Iris pigment epithelial cell (primary cell): ENCODE data around the gene LGALS3BP.
A peak's percentile ranks its signal among the peaks of the same experiment; 100 is the strongest.

ENCODE experiments used
- DNase-seq: peaks from one replicate; pipeline ENCODE4 v3.0.0-alpha.2; 2011; ENCODE audit warnings: low read depth

Gene LGALS3BP

GRCh38 chr17:78937561-78937960 is 42.2 kb downstream of the LGALS3BP start:
- DNase-seq = no peak

- DNase-seq = peak; percentile 98
These were observed 44.1 kb downstream of the LGALS3BP start for GRCh38 chr17:78935419-78936323.

- DNase-seq = no peak
These were observed 44.9 kb downstream of the LGALS3BP start for GRCh38 chr17:78934681-78935418.

GRCh38 chr17:78933959-78934568 is 45.7 kb downstream of the LGALS3BP start:
- peak; percentile 99 for DNase-seq

GRCh38 chr17:78933025-78933958 is 46.4 kb downstream of the LGALS3BP start:
- DNase-seq = peak; percentile 100

DNA sequence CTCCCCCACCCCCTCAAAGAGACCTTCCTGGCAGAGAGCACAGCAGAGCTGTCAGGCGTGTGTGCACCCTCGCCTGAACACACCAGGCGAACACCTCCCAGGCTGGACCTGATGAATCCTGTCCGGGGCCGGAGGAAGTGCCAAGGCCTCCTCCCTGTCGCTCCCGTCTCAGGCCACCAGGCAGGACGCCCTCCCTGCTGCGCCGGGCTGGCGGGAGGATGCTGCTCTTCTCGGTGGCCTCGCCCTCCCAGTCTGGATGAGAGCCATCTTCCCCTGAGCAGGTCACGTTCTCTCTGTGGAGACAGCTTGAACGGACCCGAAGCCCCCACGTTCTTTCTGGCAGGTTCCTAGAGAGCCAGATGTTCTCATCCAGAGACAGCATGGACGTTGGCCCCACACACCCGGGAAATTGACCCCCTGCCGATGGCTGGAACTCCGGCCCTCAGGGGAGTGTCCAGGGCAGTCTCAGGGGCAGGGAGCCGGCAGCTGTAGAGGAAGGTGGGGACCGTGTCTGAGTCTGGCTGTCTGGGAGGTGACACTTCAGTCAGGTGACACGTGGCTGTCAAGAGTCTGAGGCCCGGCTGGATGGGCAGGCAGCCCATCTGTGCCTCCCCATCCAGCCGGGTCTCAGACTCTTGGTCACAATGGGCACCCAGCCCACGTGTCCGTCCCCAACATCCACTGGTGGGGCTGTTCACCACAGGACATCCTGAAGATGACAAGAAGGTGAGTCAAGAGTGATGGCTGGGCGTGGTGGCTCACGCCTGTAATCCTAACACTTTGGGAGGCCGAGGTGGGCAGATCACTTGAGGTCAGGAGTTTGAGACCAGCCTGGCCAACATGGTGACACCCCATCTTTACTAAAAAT is 49.6 kb downstream of the LGALS3BP start:
- DNase-seq = no peak

GRCh38 chr17:78925662-78926555 is 53.8 kb downstream of the LGALS3BP start:
- DNase-seq = peak; percentile 94

DNA sequence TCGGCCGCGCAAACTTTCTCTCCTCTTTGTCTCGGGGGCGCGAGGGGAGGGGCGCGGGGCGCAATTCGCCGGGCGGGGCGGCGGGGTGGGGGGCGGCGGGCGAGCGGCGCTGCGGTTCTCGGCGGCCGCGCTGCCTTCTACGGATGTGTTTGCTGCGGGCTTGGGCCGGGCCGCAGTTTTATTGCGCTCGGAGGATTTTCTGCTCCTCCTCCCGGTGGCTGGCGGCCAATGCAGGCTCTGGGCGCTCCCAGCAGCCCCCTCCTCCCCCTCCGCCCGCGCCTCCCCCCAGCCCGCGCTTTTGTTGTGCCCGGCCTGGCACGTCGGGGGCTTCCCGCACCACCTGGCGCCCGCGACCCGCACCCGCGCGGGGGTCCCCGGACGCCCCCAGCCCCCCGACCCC is 54.5 kb downstream of the LGALS3BP start, which contains the start of gene TIMP2:
TSS of gene TIMP2 (minus strand) at position 154 of the 400 bp plus-strand sequence. CDS start 299 bp downstream, outside the sequence.
- peak; percentile 88 for DNase-seq

DNA sequence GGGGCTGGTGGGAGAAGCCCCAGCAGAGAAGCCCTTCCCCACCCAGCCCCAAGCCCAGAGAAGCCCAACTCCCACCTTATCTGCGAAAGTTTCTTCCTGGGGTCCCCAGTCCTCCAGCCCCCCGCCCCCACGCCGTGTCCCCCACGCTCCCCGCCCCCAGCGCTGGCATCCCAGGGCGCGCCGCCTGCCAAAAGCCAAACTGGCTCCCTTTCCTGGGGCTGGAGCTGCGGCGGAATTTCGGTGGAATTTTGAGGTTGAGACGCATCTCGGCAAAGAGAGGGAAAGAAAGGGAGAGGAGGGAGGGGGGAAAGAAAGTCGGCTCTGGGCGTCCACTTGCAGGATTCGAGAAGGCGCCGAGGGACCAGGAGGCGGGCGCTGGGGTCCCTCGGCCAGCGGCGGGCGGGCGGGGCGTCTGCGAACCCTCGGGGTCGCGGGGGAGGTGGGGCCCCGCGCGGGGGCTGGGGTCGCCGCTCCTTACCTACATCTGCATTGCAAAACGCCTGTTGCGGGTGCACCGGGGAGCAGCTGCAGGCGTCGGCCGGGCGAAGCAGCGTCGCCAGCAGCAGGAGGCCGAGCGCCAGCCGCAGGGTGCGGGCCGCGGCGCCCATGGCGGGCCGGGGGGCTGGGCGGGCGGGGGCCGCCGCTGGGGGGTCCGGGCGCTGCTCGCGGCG is 55.1 kb downstream of the LGALS3BP start:
- DNase-seq = no peak

DNA sequence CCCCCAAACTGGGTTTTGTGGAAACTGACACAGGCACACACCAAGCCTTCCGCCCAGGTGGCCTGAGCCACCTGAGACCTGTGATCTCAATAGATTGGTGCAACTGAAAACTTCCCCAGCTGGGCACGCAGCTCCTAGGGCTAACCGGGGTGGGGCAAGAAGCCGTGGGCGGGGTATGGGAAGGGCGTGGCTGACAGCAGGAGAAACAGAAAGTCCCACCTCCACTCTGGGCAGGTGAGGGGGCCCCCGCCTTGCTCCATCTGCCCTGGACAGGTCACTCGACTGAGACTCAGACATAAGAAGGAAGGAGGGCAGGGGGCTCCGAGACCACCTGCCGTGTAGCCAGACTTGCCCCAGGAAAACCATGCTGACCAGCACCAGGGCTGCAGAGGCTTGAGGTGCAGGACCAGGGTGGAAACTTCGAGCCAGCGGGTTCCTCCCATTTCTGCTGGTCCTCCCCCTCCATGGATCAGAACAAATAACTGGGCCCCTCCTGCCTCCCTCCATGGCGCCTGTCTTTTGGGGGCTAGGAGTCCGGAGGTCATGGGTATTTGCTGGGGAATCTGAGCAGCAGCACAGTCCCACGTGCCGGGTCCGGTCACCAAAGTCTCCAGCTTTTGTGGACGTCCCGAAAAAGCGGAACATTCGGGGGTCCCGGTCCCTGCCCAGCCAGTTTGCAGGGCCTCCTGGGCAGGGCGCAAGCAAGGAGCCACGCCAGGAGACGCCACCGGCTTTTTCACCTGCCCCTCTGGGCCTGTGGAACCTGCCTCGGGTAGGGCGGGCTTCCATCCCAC is 55.9 kb downstream of the LGALS3BP start:
- no peak for DNase-seq

GRCh38 chr17:78922816-78923498 is 56.8 kb downstream of the LGALS3BP start:
- no peak for DNase-seq

GRCh38 chr17:78921437-78921971 is 58.2 kb downstream of the LGALS3BP start:
- DNase-seq = no peak
